HG02763 (cell line): ENCODE measurements around the gene OGFR.

Experiments
- ATAC-seq: cut with Tn5 transposase; IDR thresholded peaks from one replicate; pipeline ENCODE4 v1.9.1; 2021; ENCODE audit warnings: mild to moderate bottlenecking, moderate library complexity; ENCODE audit not compliant: unreplicated experiment

Gene OGFR

DNA sequence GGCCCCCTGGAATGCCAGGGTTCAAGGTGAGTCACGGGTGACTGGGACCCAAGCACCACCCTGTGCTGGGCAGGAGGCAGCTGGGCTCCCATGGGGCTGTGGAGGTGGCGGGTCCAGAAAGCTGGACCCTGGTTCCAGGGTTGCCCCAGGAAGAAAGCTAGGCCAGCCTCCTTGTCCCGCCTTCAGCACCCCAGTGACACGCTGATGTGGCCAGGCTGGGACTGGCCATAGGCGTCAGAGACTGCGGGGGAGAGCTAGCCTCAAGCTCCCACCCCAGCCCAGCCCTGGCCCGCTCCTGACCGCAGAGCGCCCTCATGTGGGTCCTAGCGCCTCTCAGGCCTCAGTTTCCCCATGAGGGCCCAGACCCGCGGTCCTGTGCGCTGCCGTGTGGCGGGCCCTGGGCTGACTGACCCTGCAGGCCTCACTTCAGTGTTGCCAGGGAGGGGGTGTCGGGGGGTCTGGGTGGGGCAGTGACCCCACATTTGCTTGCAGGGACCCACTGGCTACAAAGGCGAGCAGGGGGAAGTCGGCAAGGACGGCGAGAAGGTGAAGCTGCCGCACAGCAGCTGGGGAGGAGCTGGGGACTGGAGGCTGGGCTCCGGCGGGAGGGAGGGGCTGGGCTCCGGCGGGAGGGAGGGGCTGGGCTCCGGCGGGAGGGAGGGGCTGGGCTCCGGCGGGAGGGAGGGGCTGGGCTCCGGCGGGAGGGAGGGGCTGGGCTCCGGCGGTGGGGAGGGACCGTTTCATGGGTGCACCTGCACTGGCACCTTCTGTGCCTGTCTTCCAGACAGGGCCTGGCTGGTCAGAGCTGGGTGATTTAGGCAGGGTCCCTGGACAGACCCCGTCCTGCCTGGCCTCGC is 20.1 kb downstream of the OGFR start:
- no peak for ATAC-seq

GRCh38 chr20:62825333-62825985 is 20.8 kb downstream of the OGFR start:
- no peak for ATAC-seq

GRCh38 chr20:62825986-62826645 is 21.5 kb downstream of the OGFR start:
- ATAC-seq = no peak

DNA sequence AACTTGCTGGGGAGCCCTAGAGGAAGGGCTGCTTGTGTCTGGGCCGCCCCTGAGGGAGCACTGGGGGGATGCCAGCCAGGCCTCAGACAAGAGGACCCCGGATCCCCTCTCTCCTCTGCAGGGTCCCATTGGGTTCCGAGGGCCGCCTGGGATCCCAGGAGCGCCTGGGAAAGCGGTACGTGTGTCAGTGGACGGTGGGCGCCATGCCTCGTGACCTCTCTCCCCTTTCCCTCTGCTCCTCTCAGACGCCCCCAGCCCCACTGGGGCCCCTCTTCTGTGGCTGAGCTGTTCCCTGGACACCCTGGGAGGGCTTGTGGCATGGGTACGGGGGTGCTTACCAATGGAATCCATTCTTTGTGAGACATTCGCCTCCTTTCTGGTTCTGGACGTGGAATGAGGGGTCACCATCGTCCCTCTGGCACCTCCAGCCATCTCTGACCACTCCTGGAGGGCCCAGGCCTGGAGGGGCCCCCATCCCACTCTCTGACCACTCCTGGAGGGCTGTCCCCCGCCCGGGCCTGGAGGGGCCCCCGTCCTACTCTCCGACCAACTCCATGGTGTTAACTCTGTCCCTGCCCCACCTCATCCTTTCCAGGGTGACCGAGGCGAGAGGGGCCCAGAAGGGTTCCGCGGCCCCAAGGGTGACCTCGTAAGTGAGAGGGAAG is 22.1 kb downstream of the OGFR start:
- ATAC-seq = no peak

DNA sequence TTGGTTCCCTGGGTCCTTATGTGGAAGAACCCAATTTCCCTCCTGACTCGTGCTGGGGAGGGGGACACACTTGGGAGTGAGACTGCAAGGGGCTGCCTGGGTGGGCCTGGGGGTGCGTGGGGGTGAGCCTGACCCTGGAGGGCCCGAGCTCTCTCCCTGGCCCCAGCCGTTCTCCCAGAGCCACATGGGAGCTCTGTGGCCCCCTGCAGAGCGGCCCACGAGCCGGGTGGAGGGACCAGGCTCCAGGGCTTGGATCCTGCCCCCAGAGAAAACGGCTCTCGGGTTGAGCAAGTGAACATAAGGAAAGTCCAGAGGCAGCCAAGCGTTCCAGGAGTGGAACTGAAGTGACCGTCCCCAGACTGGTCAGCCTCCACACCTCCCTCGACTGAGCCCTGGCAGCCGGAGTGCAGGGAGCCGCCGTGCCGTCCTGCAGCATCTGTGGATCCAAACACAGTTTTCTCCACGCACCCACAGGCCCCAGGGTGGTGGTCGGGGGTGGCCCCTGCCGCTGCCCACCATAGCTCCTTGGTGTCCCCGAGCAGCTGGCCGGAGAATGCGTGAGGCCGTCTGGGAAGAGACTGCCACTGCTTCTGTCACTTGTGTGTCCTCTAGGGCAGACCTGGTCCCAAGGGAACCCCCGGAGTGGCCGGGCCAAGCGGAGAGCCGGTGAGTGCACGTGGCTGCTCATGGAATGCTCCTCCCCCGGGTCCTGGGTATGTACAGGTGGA is 22.8 kb downstream of the OGFR start:
- ATAC-seq = no peak

GRCh38 chr20:62828051-62828450 is 23.4 kb downstream of the OGFR start:
- no peak for ATAC-seq

DNA sequence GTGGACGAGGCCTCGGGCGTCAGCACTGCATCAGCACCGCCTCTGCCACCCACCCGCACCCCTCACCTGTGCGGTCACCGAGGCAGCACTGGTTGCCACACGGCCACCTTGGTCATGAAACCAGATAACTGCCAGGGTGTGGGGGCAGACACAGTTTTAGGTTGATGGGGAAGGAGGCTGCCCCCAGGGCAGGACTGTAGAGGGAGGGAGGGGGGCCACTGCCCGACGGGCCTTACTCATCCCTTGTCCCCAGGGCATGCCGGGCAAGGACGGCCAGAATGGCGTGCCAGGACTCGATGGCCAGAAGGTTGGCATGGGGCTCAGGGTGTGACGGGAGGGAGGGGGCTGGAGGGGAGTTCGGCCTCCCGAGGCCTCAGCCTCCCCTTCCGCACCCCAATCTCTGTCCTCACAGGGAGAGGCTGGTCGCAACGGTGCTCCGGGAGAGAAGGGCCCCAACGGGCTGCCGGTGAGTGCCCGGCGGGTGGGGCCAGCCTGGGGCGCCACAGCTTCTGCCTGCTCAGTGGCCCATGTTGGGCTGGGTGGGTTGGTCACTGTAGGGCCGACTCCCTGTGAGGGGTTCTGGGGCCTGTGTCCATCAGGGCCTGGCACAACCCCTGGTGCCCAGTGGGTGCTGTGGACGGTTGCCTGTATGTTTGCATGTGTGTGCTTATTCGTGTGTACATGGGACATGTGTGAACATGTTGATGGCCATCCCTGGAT is 24.0 kb downstream of the OGFR start:
- ATAC-seq = no peak

GRCh38 chr20:62829231-62830230 is 24.9 kb downstream of the OGFR start:
- ATAC-seq = no peak

DNA sequence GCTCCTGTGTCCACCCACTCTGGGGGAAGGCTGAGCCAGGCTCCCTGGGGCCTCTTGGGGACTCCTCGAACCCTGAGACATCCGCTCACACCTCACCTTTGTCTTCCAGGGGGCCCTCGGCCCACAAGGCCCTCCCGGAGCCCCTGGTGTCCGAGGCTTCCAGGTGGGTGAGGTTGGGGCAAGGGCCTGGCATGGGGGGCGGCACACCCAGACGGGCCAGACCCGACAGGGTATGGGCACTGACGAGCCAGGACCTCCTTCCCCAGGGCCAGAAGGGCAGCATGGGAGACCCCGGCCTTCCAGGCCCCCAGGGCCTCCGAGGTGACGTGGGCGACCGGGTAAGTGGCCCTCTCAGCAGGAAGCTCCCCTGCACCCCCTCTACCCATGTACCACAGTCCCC is 25.6 kb downstream of the OGFR start:
- ATAC-seq = no peak

DNA sequence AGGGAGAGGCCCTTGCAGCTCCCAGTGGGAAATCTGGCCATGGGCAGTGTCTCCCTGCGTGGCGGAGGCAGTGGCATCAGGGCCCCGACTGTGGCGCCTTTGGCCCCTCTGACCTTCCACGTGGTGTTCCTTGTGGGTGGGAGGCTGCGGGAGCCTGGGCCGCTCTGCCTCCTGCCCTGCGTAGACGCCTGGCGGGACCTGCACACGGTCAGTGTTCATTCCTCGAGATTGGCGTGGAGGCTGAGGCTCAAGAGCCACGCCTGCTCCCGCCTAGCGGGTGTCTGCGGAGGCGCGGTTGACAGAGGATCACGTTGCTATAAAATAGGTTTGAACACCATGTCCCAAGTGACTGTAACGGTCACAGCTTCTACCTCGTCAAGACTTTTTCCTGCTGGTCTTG is 26.2 kb downstream of the OGFR start:
- ATAC-seq = no peak

DNA sequence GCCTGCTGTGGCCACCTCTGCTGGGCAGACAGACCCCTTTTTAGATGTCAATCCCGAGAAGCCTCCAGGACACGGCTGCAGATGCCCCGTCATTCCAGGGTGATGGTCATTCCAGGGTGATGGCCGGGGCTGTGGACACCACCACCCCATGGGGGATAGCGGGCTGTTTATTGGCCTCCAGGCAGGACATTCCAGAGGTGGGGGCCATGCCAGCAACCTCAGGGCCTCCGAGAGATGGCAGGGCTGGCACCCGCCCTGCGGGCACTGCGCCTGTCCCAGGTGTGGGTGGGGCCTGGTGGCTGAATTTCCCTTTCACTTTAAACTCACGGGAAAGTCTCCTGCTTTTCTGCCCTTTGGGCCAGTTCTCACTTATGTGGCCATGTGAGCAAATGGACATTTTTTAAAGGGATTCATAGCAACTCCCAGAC is 26.7 kb downstream of the OGFR start:
- ATAC-seq = no peak

GRCh38 chr20:62831854-62832211 is 27.2 kb downstream of the OGFR start:
- no peak for ATAC-seq

- ATAC-seq = no peak
Observed at GRCh38 chr20:62832212-62832922, 27.7 kb downstream of the OGFR start.

DNA sequence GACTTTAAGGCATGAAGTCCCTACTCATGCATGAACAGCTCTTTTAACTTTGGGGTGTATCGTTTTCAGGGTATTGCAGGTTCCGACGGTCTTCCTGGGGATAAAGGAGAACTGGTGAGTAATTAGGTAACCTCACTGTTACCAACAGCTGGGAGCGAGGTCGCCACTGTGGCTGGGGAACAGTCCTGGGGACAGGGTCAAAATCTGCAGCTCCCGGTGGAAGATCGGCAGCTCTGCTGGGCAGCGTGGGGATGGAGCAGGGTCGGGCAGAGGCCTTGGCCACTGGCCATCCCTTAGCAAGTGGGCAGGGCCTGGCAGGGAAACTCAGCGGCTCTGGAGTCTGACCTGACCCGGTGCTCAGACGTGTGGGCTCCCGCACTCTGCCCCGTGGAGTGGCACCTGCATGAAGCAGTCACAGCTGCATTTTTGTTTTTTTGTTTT is 28.3 kb downstream of the OGFR start:
- ATAC-seq = no peak

DNA sequence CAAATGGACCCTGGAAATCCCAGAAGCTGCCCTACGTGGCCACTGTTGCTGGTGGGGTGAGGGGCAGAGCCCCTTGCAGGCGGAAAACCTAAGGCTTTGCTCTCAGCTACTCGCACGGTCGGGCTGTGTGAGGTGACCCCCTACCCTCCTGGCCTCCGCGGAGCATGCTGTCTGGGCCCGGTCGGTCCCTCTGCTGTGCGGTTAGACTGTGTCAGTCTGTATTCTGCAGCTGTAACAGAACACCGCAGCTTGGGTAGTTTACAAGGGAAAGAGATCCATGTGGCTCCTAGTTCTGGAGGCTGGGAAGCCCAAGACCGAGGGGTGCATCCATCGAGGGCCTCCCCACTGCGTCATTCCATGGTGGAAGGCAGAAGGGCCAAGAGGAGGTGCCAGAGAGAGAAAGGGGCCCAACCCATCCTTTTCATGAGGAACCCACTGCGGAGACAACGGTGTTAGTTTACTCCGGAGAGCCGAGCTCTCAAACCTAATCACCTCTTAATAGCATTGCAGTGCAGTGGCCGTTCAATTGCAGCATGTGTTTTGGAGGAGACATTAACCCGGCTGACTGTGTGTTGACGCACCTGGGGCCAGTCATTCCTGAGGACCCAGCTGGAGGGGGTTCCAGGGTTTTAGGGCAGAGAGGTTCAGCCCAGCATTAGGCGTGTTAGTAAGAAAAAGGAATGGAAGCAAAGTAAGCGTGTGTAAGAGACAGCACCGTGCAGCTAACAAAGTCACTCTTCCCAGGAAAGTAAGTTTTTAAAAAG is 30.5 kb downstream of the OGFR start:
- ATAC-seq = no peak

GRCh38 chr20:62835931-62836861 is 31.6 kb downstream of the OGFR start:
- ATAC-seq = no peak
